Endothelial cell of umbilical vein (primary cell): ENCODE data around the gene CCDC191. TPM values are rescaled to one million over a fixed set of nuclear protein-coding genes. Genes with fewer than 3 reads are reported as not detected.

Experiments
- BruUV-seq: library from RNA; stranded (reverse); fragments of 400-500 nt; replicated peaks from 2 replicates; lab custom pipeline; 2021; lab: Mats Ljungman, UMichigan
- CTCF ChIA-PET: fragments of 300-600, 350-600 bp; sonication (Branson Sonifier 250); formaldehyde crosslinking; loops from one replicate; lab custom pipeline; 2021; ENCODE audit warnings: antibody characterized with exemption, inconsistent platforms; lab: Charles Lee
- POLR2A ChIA-PET: fragments of 300-600, 350-600 bp; sonication (Branson Sonifier 250); formaldehyde crosslinking; loops from one replicate; lab custom pipeline; 2021; ENCODE audit warnings: antibody characterized with exemption, inconsistent platforms; lab: Charles Lee
- DNase-seq: peaks from one replicate; pipeline ENCODE4 v3.0.0-alpha.2; 2011; ENCODE audit warnings: low read depth, low spot score
- FAIRE-seq: peaks from 2 replicates; lab custom pipeline; 2011; peaks lifted over from hg19 to GRCh38; lab: Jason Lieb, UNC
- H2AFZ ChIP-seq: 2 replicates; pipeline ENCODE4 v1.6.0; 2012; ENCODE audit warnings: low read depth, low read length, control low read depth, inconsistent platforms
- H3K27ac ChIP-seq: 2 replicates; pipeline ENCODE4 v1.5.1; 2011; ENCODE audit warnings: low read depth, mild to moderate bottlenecking, control low read depth, low read length, moderate library complexity; ENCODE audit not compliant: insufficient read depth
- H3K27me3 ChIP-seq, 2 experiments: 2 replicates each; pipeline versions ENCODE4 v1.6.0 to v1.6.1; 2011; ENCODE audit warnings: low read length in 2 of 2, mixed read lengths in 1 of 2; ENCODE audit not compliant: control insufficient read depth in 2 of 2, insufficient read depth in 2 of 2
- H3K36me3 ChIP-seq, 2 experiments: 2 replicates in 1 of 2; 3 replicates in 1 of 2; pipeline ENCODE4 v1.5.1; 2011; ENCODE audit warnings: low read length in 2 of 2, mild to moderate bottlenecking in 1 of 2, moderate library complexity in 1 of 2; ENCODE audit not compliant: control insufficient read depth in 2 of 2, insufficient read depth in 2 of 2; ENCODE audit errors: extremely low read depth in 1 of 2
- H3K4me1 ChIP-seq: 3 replicates; pipeline ENCODE4 v1.5.1; 2011; ENCODE audit warnings: mild to moderate bottlenecking, low read length; ENCODE audit not compliant: control insufficient read depth, insufficient read depth; ENCODE audit errors: extremely low read depth
- H3K4me2 ChIP-seq: 2 replicates; pipeline ENCODE4 v1.6.1; 2011; ENCODE audit warnings: low read length, control low read depth, mixed read lengths; ENCODE audit not compliant: insufficient read depth
- H3K4me3 ChIP-seq, 3 experiments: fragments of 200-600 bp in 1 of 3; sonication (generic), shearing (Covaris generic) in 1 of 3; replicated peaks in 1 of 3; 2 replicates each; pipeline ENCODE4 v1.5.1; 2011 to 2016; ENCODE audit warnings: control low read depth in 3 of 3, low read length in 3 of 3, mild to moderate bottlenecking in 2 of 3, inconsistent platforms in 1 of 3, low read depth in 1 of 3, moderate library complexity in 1 of 3; ENCODE audit not compliant: insufficient read depth in 1 of 3
- H3K79me2 ChIP-seq: 2 replicates; pipeline ENCODE4 v1.6.0; 2012; ENCODE audit warnings: low read length, inconsistent platforms; ENCODE audit not compliant: control insufficient read depth, insufficient read depth
- H3K9ac ChIP-seq: replicated peaks from 2 replicates; pipeline ENCODE3; 2011; ENCODE audit warnings: low read length, control low read depth; ENCODE audit not compliant: insufficient read depth; ENCODE audit errors: extremely low read depth
- H3K9me1 ChIP-seq: replicated peaks from 3 replicates; pipeline ENCODE4 v1.6.0; 2011; ENCODE audit warnings: mild to moderate bottlenecking, low read length; ENCODE audit not compliant: control insufficient read depth, insufficient read depth; ENCODE audit errors: extremely low read depth
- H3K9me3 ChIP-seq: replicated peaks from 2 replicates; pipeline ENCODE4 v1.5.1; 2012; ENCODE audit warnings: low read length, inconsistent platforms; ENCODE audit not compliant: control insufficient read depth, insufficient read depth
- H4K20me1 ChIP-seq: replicated peaks from 2 replicates; pipeline ENCODE3; 2011; ENCODE audit warnings: mild to moderate bottlenecking, low read length; ENCODE audit not compliant: control insufficient read depth, insufficient read depth; ENCODE audit errors: extremely low read depth
- EZH2 ChIP-seq: IDR thresholded peaks from 2 replicates; pipeline ENCODE4 v1.6.1; 2012; ENCODE audit warnings: borderline replicate concordance, low read depth, mild to moderate bottlenecking, moderate library complexity, low read length, inconsistent platforms; ENCODE audit not compliant: severe bottlenecking
- FOS ChIP-seq: IDR thresholded peaks from 2 replicates; pipeline ENCODE4 v1.6.1; 2011; ENCODE audit warnings: mild to moderate bottlenecking, low read length, moderate library complexity, borderline replicate concordance; ENCODE audit not compliant: insufficient read depth
- GATA2 ChIP-seq: IDR thresholded peaks from 2 replicates; pipeline ENCODE4 v1.7.0; 2011; ENCODE audit warnings: low read depth, mild to moderate bottlenecking, moderate library complexity, mixed read lengths, low read length; ENCODE audit not compliant: insufficient read length, insufficient read depth
- JUN ChIP-seq: IDR thresholded peaks from 2 replicates; pipeline ENCODE4 v1.6.1; 2011; ENCODE audit warnings: borderline replicate concordance, low read depth; ENCODE audit not compliant: insufficient read length, insufficient read depth
- MYC ChIP-seq: IDR thresholded peaks from one replicate; pipeline ENCODE4 v1.6.1; 2011; ENCODE audit warnings: mild to moderate bottlenecking, low read depth, low read length
- POLR2A ChIP-seq: IDR thresholded peaks from 2 replicates; pipeline ENCODE4 v1.6.1; 2012; ENCODE audit warnings: low read depth, mild to moderate bottlenecking, control low read depth, low read length
- POLR2AphosphoS5 ChIP-seq: IDR thresholded peaks from 2 replicates; pipeline ENCODE4 v1.6.1; 2012; ENCODE audit warnings: low read depth, mild to moderate bottlenecking, control low read depth, low read length, moderate library complexity; ENCODE audit not compliant: insufficient read depth
- dilution Hi-C: fragments of 300-500 bp; cut with MboI; formaldehyde crosslinking; loops from one replicate; pipeline ENCODE4 v1.15.0; 2019; ENCODE audit warnings: low sequenced_read_pairs; ENCODE audit not compliant: extremely low pct_ligation_motif_present
- intact Hi-C: fragments of 100-400 bp; cut with micrococcal nuclease; formaldehyde crosslinking; loops from one replicate; pipeline ENCODE4 v1.10.0; 2022
- polyA plus RNA-seq, 4 experiments: library from polyadenylated mRNA; depleted of rRNA in 3 of 4; stranded (reverse) in 3 of 4; unstranded in 1 of 4; fragments of >200 nt; gene quantifications; 2 replicates each; pipeline versions ENCODE4 v1.2.1 to v1.2.3, GENCODE V29; 2011 to 2012; ENCODE audit warnings: missing spikeins in 1 of 4
- total RNA-seq: library from RNA; stranded (reverse); gene quantifications from 2 replicates; pipeline ENCODE4 v1.2.3, GENCODE V29; 2021
- TF ChIP-seq, protein P1 (sequence below), 2 donors: IDR thresholded peaks; 1 replicate in 1 of 2; 2 replicates in 1 of 2; pipeline ENCODE4 v1.5.1; 2011; ENCODE audit warnings: low read length in 2 of 2, mild to moderate bottlenecking in 2 of 2, moderate library complexity in 2 of 2, control low read depth in 1 of 2, inconsistent platforms in 1 of 2, low read depth in 1 of 2; ENCODE audit not compliant: insufficient read depth in 1 of 2; ENCODE audit errors: extremely low read depth in 1 of 2
- TF ChIP-seq, protein P2 (sequence below): IDR thresholded peaks from 2 replicates; pipeline ENCODE4 v1.6.1; 2011; ENCODE audit not compliant: insufficient read depth, insufficient read length

CCDC191 gene
- total and polyA plus RNA-seq, 2 donors (not counting 3 experiments of a cell fraction or from before 2014, with no cell fraction given): 1.7 to 4.9 TPM

DNA sequence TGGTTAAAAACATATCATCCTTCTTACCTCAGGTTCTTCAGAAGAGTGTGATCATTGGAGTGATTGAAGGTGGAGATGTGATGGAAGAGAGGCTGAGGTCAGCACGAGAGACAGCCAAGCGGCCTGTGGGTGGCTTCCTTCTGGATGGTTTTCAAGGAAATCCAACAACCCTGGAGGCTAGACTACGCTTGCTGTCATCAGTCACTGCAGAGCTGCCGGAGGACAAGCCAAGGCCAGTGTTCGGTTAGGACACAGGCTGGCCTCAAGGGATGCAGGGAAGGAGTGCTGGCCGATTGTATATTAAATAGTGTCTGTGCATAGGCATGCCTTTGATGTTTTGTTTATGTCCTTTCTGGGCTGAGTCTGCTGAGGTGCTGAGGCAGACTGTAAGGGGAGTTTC, 20.4 kb upstream of the CCDC191 start:
- Histone ChIP-seq H3K4me2 (no peak overlapping the region), H3K4me1 (peaks cover 25% of the 10 kb centered on the region), H3K36me3 (peaks cover 13 to 15% of the 10 kb centered on the region in 2 experiments), H3K4me3 (no peak overlapping the region), H3K9ac (no peak overlapping the region), H3K27me3 (no peaks in the 10 kb centered on the region), H3K79me2 (no peaks in the 10 kb centered on the region), H3K27ac (no peak overlapping the region), H3K9me1 (no peaks in the 10 kb centered on the region), H2AFZ (no peak overlapping the region), H4K20me1 (no peaks in the 10 kb centered on the region), H3K9me3 (no peaks in the 10 kb centered on the region)
- DNase-seq: no peak
- TF ChIP-seq FOS: no peak
- no peak for TF ChIP-seq POLR2AphosphoS5
- TF ChIP-seq POLR2A: no peak
- TF ChIP-seq EZH2: no peak
- TF ChIP-seq JUN: no peak
- TF ChIP-seq, protein P1, sequence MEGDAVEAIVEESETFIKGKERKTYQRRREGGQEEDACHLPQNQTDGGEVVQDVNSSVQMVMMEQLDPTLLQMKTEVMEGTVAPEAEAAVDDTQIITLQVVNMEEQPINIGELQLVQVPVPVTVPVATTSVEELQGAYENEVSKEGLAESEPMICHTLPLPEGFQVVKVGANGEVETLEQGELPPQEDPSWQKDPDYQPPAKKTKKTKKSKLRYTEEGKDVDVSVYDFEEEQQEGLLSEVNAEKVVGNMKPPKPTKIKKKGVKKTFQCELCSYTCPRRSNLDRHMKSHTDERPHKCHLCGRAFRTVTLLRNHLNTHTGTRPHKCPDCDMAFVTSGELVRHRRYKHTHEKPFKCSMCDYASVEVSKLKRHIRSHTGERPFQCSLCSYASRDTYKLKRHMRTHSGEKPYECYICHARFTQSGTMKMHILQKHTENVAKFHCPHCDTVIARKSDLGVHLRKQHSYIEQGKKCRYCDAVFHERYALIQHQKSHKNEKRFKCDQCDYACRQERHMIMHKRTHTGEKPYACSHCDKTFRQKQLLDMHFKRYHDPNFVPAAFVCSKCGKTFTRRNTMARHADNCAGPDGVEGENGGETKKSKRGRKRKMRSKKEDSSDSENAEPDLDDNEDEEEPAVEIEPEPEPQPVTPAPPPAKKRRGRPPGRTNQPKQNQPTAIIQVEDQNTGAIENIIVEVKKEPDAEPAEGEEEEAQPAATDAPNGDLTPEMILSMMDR (IDR thresholded peaks at IDR 0.05; ENCODE audit: extremely low read depth in 1 of 2, insufficient read depth in 1 of 2, low read depth in 1 of 2, low read length in 2 of 2): no peak
- TF ChIP-seq, protein P2, sequence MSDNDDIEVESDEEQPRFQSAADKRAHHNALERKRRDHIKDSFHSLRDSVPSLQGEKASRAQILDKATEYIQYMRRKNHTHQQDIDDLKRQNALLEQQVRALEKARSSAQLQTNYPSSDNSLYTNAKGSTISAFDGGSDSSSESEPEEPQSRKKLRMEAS: no peak
- no peak for TF ChIP-seq GATA2
- no peak for TF ChIP-seq MYC
- no peak for FAIRE-seq
- no TSS peak for BruUV-seq
- ChIA-PET POLR2A (no interaction called here), CTCF (no interaction called here)
- dilution Hi-C loops: no loop called here
- intact Hi-C loops: no loop called here
